Right atrium auricular region (tissue), 2 donors: ENCODE data around the gene FHAD1. TPM values are rescaled to one million over a fixed set of nuclear protein-coding genes. Genes with fewer than 3 reads are reported as not detected.

ENCODE experiments used
- DNase-seq: peaks from one replicate; pipeline ENCODE4 v3.0.0-alpha.2; 2019; ENCODE audit warnings: low spot score
- H3K27ac ChIP-seq, 2 donors: fragments of 200-600 bp; sonication (generic); 1 replicate in 1 of 2; 2 replicates in 1 of 2; pipeline ENCODE4 v1.5.1; 2016 to 2019
- H3K27me3 ChIP-seq, 2 donors: fragments of 200-600 bp; sonication (generic); one replicate each; pipeline versions ENCODE4 v1.5.1 to v1.6.0; 2017 to 2019
- H3K36me3 ChIP-seq: fragments of 200-600 bp; sonication (generic); one replicate; pipeline ENCODE4 v1.5.1; 2016
- H3K4me1 ChIP-seq, 2 donors: fragments of 200-600 bp; sonication (generic); one replicate each; pipeline versions ENCODE4 v1.5.1 to v1.6.0; 2017 to 2019
- H3K4me3 ChIP-seq, 2 donors: fragments of 200-600 bp; sonication (generic); 1 replicate in 1 of 2; 2 replicates in 1 of 2; pipeline ENCODE4 v1.5.1; 2017 to 2019; ENCODE audit warnings: mild to moderate bottlenecking in 1 of 2, moderate library complexity in 1 of 2
- H3K9me3 ChIP-seq, 2 donors: fragments of 200-600 bp; sonication (generic); one replicate each; pipeline ENCODE4 v1.5.1; 2019
- total RNA-seq, 2 donors: library from RNA; depleted of rRNA; stranded (reverse); fragments of >200 nt; gene quantifications; one replicate each; pipeline ENCODE4 v1.1.0, GENCODE V29; 2016
- TF ChIP-seq, protein P1 (sequence below), 2 donors: fragments of 200-600 bp; sonication (generic); IDR thresholded peaks; one replicate each; pipeline ENCODE4 v1.5.1; 2019; ENCODE audit warnings: antibody characterized with exemption in 2 of 2

Gene FHAD1
- total RNA-seq, 2 donors from 2014 or later: not detected

DNA sequence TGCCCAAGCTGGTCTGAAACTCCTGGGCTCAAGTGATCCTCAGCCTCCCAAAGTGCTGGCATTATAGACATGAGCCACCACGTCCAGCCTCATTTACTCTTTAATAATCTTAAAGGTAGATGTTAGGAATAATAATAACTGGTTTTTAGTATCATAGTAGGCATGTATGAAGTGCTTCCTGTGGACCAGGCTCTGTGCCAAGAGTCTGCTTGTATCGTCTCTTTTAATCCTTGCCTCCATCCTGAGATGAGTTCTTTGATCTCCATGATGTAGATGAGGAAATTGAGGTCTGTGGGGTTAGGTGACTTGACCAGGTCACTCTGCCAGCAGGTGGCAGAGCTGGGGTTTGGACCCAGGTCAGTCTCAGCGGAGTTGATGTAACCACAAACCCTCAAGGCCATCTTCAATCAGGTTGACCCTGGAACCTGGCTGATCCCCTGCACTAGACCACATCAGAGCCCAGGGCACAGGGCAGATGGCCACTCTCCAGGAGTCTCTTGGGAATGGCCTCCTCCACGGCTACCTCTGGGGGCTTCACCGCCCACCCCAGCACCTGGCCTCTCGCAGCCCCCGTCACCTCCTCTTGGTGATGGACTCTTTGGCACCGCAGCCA lies 173.9 kb downstream of the FHAD1 start:
- TF ChIP-seq, protein P1, sequence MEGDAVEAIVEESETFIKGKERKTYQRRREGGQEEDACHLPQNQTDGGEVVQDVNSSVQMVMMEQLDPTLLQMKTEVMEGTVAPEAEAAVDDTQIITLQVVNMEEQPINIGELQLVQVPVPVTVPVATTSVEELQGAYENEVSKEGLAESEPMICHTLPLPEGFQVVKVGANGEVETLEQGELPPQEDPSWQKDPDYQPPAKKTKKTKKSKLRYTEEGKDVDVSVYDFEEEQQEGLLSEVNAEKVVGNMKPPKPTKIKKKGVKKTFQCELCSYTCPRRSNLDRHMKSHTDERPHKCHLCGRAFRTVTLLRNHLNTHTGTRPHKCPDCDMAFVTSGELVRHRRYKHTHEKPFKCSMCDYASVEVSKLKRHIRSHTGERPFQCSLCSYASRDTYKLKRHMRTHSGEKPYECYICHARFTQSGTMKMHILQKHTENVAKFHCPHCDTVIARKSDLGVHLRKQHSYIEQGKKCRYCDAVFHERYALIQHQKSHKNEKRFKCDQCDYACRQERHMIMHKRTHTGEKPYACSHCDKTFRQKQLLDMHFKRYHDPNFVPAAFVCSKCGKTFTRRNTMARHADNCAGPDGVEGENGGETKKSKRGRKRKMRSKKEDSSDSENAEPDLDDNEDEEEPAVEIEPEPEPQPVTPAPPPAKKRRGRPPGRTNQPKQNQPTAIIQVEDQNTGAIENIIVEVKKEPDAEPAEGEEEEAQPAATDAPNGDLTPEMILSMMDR (IDR thresholded peaks at IDR 0.05): no peak
- H3K36me3 ChIP-seq: no peaks in the 10 kb centered on the region
- no peaks in the 10 kb centered on the region for H3K27me3 ChIP-seq
- no peak overlapping the region for H3K4me3 ChIP-seq
- no peaks in the 10 kb centered on the region for H3K9me3 ChIP-seq
- DNase-seq: no peak
- no peak overlapping the region for H3K27ac ChIP-seq
- H3K4me1 ChIP-seq: peaks cover 0 to 31% of the 10 kb centered on the region in 2 donors

DNA sequence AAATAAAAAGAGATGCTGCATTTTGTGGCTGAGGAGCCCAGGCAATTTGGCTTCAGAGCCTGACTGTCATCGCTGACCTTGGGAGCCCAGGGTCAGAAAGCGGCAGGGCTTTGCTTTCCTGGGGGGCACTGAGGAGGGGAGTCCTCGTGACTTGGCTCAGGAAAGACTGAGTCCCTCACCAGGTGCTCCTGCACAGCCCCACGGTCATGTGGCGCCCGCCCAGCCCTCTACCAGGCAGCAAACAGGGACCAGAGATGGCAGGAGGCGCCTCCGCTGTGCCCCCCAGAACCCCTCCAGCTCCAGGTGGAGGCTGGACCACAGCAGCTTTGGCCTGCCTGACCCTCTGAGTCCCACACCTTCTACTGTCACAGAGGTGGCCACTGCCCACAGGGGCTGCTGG lies 175.8 kb downstream of the FHAD1 start:
- TF ChIP-seq, protein P1 (IDR thresholded peaks at IDR 0.05): no peak
- H3K9me3 ChIP-seq: no peaks in the 10 kb centered on the region
- H3K4me3 ChIP-seq: no peak overlapping the region
- no peak for DNase-seq
- H3K27ac ChIP-seq: no peak overlapping the region
- H3K36me3 ChIP-seq: no peaks in the 10 kb centered on the region
- no peaks in the 10 kb centered on the region for H3K27me3 ChIP-seq
- H3K4me1 ChIP-seq: peaks cover 0 to 24% of the 10 kb centered on the region in 2 donors

DNA sequence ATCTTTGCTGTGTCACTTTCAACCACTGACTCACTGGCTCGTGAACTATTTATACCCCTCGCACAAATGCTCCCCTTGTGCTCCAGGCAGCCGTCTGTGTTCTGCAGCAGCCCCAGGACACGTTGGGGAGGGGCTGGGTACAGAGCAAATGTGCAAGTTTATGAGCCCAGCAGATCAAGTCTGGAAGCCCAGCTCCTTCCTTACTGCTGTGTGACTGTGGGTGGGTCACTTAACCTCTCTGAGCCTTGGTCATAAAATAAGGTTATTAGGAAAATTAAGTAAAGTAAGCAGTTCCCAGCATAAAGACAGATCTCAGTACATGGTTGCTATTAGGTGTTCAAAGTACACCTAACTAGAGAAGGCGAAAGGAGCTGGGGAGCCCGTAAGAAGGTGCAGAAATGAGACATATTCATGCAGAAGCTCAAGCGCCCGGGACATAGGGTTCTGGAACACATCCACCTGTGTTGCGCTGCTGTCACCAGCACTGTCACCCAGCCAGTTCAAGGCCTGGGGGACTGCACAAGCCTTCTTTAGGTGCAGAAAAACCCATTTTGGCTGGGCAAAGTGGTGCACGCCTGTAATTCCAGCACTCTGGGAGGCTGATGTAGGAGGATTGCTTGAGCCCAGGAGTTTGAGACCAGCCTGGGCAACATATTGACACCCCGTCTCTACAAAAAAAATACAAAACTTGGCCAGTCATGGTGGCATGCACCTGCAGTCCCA lies 176.5 kb downstream of the FHAD1 start:
- H3K27ac ChIP-seq: no peak overlapping the region
- DNase-seq: no peak
- H3K4me1 ChIP-seq: peaks cover 0 to 24% of the 10 kb centered on the region in 2 donors
- no peaks in the 10 kb centered on the region for H3K9me3 ChIP-seq
- TF ChIP-seq, protein P1 (IDR thresholded peaks at IDR 0.05): no peak
- no peak overlapping the region for H3K4me3 ChIP-seq
- H3K36me3 ChIP-seq: peaks cover 3% of the 10 kb centered on the region
- no peaks in the 10 kb centered on the region for H3K27me3 ChIP-seq

DNA sequence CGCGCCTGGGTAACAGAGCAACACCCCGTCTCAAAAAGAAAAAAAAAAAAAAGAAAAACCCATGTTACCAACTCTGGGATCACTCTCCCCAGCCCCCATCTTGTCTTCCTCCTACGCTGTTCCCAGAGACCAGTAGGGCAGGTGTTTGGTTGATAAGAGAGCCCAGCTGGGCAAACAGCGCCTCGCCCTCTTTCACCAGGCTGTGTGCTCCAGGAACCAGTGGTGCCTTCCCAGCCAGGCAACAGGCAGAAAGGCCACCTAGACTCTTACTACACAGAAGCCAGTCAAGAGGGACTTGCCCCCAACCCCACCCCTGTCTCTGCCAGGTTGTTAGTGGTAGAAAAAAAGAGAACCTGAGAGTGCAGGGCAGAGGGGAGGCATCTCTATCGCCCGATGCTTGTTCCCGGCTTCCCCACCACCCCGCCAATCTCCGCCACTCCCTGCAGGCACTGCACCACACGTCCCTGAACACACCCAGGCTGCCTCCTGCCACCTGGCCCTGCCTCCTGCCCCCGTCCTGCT lies 177.2 kb downstream of the FHAD1 start:
- H3K4me1 ChIP-seq: peaks cover 0 to 17% of the 10 kb centered on the region in 2 donors
- no peak for DNase-seq
- H3K4me3 ChIP-seq: no peak overlapping the region
- no peak overlapping the region for H3K27ac ChIP-seq
- no peaks in the 10 kb centered on the region for H3K27me3 ChIP-seq
- H3K36me3 ChIP-seq: peaks cover 7% of the 10 kb centered on the region
- TF ChIP-seq, protein P1 (IDR thresholded peaks at IDR 0.05): no peak
- H3K9me3 ChIP-seq: no peaks in the 10 kb centered on the region

DNA sequence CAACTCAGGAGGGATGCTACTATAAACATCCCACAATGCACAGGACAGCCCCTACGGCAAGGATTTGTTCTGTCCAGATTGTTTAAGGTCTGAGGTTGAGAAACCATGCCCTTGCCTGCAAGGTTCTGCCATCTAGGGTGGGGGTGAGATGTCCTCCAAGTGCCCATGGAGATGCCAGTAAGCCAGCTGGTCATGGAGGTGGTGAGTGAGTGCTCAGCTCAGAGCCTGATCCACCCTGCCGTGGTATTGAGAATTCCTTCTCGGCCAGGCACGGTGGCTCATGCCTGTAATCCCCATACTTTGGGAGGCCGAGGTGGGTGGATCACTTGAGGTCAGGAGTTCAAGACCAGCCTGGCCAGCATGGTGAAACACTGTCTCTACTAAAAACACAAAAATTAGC lies 178.0 kb downstream of the FHAD1 start:
- Histone ChIP-seq H3K27ac (no peak overlapping the region), H3K9me3 (no peaks in the 10 kb centered on the region), H3K27me3 (no peaks in the 10 kb centered on the region), H3K36me3 (peaks cover 7% of the 10 kb centered on the region), H3K4me3 (no peak overlapping the region), H3K4me1 (peaks cover 0 to 11% of the 10 kb centered on the region in 2 donors)
- no peak for DNase-seq
- TF ChIP-seq, protein P1 (IDR thresholded peaks at IDR 0.05): no peak
